HG03097 (cell line): ENCODE data around the gene MUC4.

ENCODE experiments used
- ATAC-seq: cut with Tn5 transposase; IDR thresholded peaks from one replicate; pipeline ENCODE4 v1.9.1; 2021; ENCODE audit not compliant: unreplicated experiment, low FRiP score

Gene MUC4, protein sequence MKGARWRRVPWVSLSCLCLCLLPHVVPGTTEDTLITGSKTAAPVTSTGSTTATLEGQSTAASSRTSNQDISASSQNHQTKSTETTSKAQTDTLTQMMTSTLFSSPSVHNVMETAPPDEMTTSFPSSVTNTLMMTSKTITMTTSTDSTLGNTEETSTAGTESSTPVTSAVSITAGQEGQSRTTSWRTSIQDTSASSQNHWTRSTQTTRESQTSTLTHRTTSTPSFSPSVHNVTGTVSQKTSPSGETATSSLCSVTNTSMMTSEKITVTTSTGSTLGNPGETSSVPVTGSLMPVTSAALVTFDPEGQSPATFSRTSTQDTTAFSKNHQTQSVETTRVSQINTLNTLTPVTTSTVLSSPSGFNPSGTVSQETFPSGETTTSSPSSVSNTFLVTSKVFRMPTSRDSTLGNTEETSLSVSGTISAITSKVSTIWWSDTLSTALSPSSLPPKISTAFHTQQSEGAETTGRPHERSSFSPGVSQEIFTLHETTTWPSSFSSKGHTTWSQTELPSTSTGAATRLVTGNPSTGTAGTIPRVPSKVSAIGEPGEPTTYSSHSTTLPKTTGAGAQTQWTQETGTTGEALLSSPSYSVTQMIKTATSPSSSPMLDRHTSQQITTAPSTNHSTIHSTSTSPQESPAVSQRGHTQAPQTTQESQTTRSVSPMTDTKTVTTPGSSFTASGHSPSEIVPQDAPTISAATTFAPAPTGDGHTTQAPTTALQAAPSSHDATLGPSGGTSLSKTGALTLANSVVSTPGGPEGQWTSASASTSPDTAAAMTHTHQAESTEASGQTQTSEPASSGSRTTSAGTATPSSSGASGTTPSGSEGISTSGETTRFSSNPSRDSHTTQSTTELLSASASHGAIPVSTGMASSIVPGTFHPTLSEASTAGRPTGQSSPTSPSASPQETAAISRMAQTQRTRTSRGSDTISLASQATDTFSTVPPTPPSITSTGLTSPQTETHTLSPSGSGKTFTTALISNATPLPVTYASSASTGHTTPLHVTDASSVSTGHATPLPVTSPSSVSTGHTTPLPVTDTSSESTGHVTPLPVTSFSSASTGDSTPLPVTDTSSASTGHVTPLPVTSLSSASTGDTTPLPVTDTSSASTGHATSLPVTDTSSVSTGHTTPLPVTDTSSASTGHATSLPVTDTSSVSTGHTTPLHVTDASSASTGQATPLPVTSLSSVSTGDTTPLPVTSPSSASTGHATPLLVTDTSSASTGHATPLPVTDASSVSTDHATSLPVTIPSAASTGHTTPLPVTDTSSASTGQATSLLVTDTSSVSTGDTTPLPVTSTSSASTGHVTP (N-terminal part only)

DNA sequence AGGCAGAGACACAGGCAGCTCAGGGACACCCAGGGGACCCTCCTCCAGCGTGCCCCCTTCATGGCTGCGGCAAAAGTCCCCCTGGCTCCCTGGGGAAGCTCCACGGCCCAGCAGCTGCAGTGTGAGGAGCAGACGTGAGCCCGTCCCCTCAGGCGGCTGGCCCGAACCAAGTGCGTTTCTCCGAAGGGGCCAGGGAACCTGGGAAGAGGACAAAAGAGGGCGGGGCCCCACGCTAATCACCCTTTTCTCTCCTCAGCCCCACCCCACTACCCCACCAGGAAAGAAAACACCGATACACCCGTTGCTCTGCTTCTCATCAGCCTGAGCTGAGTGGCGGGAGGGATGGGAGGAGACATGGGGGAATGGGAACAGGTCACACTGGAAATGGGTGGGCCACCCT lies at the start of gene MUC4:
Gene MUC4 (minus strand): TSS at position 174 of the 400 bp plus-strand sequence. CDS start 112 bp downstream, at position 62.
- ATAC-seq: no peak

DNA sequence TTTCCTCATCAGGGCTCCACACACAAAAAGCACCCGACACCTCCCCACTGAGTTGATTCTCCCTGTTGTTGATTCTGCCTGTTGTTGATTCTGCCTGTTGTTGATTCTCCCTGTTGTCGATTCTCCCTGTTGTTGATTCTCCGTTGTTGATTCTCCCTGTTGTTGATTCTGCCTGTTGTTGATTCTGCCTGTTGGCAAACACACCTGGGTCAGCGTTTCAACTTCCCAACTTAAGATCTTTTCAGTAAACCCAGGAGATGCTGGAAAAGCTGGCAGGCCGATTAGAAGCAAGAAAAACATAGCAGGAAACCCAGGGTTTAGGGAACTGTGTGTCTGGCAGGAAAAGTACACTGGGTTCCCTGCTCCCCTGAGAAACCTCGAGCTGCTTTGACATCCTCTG lies 48.7 kb upstream of the MUC4 start:
- ATAC-seq: no peak

DNA sequence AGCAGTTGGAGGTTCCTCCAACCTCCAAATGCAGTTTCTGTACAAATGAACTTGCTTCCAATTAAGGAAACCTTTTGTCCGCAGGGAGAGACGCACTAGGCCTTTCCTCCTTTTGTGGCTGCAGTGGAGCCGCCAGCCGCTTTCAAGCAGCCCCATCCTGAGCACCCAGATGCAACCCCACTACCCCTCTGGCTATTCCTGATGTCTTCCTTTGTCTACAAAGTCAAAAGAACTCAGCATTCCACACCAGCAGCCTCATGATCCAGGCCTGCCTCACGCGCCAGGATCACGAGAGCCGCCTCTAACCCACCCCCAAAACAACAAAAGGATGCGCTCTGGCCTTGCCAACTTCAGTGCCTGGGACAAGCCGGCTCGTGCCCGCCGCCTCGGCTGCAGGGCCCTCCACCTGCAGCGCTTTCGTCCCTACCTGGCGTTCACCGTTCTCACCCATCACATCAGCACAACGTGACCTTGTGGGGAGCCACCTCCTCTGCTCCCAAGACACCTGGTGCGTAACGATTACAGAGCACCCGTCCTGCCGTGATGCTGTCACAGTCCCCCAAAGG lies 48.2 kb upstream of the MUC4 start:
- no peak for ATAC-seq

DNA sequence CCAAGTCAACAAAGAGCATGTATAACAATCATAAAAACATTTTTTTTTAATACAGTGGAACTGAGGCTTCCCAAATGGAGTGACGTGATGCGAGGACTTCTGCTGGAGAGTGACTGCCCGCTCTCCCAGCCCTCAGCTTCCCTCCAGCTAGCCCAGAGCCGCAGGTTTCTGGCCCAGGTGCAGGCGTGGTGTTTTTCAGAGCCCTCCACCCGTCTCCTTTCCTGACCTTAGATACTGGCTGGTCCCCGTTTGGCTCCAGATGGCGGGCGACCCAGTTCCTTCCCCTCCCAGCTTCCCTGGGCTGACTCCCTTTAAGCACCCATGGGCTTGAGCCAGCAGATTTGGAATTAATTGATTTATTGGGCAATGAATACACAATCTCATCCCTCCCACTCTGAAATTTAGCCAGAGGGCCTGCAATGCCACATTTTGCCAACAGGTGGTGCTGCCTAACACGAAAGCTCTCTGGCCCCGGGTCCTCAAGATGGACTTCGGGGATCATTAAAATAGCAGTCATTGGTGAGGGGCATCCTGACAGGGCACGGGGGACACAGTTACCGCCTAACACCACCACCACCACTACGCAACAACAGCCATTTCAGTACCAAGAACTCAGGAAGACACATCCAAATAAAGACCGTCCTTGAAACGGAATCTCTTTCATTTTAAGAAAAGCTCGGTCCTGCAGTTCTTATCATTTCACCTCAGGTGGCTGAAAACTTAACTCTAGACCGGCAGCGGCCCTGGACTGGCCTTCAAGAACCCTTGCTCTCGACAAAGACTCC lies 47.5 kb upstream of the MUC4 start:
- no peak for ATAC-seq

DNA sequence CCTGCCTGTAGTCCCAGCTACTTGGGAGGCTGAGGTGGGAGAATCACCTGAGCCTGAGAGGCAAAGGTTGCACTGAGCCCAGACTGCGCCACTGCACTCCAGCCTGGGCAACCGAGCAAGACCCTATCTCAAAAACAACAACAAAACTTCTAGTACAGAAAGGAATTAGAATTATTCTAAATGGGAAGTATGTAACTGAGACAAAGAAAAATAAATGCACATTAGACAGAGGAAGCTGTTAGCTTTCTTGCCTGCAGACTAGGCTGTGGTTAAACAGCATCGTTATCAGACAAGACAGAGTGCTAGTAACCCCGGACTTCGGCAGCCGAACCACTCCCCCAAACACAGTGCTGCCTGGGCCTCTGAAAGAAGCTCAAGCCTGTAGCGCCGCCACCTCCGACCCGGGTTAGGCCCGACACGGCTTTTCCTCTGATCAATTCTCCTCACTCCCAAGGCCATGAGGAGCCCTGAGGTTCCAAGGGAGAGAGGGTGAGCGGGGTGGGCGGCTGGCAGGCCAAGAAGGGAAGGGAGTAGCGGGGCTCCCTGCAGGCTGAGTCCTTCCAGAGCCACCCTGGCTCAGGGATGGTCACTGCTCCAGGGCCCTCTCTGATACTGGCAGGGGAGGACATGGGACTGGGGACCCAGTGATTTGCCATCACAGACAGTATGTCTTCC lies 44.8 kb upstream of the MUC4 start:
- no peak for ATAC-seq

DNA sequence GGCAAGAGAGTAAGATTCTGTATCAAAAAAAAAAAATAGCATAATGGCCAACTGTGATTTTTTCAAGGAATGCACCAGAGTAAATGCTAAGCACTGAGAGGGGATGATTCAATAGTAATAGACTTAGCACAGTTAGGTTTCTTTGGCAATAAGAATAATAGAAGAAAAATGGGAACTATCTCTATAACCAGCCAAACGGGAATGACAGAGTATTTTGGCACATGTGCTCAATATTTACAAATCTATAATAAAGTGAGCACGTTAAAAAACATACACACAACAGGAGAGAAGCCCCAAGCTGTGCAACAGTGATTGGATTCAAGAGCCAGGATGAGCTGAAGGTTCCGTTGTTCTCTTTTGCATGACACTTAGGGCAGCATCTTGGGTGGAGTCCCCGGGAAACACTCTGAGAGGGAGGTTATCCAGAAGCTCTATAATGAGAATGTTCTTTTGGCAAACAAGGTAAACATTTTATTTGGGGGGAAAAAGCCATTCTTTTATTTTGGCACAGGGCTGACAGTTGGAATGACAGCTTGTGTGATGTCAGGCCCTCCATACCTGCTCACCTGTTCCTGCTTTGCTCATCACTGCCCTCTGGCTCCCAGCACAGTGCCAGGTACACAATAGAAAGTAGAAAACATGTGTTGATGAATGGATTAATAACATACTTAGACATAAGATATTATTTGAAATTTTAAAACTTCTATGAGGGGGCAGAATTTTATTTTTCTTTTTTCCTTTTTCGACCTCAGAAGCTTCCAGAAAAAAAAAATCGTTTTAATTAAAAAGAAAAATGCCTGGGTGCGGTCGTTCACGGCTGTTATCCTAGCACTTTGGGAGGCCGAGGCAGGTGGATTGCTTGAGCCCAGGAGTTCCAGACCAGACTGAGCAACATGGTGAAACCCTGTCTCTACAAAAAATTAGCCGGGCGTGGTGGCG lies 44.0 kb upstream of the MUC4 start:
- ATAC-seq: no peak

DNA sequence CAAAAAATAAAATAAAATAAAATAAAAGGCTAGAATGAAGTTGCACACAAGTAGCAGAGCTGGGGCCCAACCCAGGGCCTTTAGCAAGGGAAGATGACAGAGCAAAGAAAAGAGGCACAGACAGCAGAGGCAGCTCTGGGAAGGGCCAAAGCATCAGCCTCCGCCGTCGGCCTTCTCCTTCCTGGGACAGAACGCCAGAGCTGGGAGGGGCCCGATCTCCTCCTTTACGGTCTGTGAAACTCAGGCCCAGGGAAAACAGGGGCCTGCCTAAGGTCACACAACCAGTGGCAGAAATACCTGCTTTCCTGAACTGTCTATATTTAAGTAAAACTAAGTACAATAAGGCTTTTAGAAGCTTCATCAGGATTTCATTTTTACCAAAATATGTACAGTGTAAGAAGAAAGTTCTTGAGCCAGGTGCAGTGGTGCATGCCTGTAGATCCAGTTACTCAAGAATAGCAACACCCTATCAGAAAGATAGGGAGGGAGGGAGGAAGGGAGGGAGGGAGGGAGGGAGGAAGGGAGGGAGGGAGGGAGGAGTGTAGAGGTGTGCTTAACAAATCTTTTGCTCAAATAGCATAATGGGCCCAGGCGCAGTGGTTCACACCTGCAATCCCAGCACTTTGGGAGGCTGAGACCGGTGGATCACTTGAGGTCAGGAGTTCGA lies 43.0 kb upstream of the MUC4 start:
- no peak for ATAC-seq

DNA sequence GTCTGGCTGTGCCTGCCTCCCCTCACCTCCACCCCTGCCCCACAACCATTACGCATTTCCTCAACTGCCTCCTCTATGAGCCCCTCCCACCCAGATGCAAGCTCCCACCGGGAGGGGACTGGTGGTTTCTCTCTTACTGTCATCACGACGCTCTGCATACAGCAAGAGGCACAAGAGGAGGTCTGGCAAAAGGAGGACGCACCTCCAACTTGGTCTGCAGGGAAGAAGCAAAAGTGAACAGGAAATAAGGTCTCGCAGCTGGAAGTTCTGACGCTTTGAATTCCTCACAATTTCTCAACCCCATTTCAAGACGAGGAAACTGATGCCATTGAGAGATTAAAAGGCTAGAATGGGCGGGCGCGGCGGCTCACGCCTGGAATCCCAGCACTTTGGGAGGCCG lies 42.3 kb upstream of the MUC4 start:
- ATAC-seq: no peak

DNA sequence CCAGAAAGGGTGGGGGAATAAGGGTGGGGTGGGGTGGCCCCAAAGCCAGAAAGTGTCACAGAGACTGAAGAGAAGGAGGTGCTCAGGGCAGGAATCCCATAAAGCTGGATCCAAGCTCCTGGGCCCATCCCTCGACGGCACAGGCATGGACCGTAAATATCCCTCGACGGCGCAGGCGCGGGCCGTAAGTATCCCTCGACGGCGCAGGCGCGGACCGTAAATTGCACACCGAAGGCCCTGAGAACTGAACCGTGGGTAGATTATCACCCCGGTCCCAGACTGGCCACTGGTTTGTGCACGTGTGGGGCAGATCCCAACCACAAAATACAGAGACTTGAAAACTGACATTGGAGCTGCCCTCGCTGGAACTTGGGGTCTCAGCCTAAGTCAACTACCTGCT lies 41.3 kb upstream of the MUC4 start:
- ATAC-seq: no peak

DNA sequence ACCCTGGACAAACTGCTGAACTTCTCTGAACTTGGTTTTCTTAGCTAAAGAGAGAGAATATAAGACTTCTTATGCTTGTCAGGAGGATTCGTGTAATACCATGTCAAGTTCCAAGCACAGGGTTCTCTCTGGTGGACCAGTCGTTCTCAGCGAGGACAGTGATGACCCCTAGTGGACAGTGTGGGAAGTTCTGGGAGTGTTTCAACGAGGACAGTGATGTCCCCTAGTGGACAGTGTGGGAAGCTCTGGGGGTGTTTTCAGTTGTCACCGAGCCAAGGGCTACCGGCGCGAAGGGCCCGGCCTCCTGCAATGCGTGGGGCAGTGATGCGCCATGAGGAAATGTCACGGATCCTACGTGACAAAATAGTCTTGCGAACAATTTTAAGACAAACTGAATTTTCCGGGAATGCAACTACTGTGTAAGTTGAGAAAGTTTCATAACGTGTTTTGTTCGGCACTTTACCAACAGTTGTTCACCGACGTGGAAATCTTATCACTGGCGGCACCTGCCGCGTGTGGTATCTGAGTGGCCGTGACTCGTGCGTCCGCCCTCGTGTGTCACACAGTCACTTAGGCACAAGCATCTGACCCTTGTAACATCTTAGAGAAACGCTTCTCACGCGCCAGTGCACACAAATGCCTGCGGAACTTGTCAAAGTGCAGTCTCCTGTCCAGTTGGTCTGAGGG lies 39.3 kb upstream of the MUC4 start:
- peak; percentile 87 for ATAC-seq

DNA sequence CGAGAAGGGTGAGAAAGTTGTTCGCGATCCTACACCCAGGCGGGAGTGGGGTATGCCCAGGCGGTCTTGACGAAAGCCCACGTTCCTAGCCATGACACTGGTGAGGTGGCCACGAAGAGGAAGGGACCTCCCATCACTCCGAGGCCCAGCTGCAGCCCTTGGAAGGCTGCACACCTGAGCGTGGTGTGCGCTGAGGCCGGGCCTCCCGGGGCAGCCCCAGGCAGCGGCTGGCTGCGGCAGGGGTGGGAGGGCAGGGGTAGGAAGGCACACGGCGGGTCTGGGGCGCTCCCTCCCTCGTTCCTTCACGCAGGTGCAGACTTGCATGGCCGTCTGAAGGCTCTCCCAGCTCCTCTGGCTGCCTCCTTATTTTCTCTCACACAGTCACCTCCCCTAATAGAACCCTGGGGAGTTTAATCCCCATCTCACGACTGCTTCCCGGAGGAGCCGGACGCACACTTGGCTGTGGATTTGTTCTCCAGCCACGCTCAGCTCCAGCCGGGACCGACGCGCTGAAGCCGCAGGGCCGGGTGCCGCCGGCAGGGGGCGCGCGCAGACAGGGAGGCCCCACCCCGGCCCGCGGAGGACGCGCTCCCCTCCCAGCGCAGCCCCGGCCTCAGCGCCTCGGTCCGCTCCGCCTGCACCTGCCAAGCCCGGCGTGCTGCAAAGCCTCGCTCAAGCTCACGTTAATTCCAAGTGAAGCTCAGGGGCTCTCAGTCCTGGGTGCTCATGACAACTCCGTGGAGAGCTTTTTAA lies 37.8 kb upstream of the MUC4 start:
- no peak for ATAC-seq

DNA sequence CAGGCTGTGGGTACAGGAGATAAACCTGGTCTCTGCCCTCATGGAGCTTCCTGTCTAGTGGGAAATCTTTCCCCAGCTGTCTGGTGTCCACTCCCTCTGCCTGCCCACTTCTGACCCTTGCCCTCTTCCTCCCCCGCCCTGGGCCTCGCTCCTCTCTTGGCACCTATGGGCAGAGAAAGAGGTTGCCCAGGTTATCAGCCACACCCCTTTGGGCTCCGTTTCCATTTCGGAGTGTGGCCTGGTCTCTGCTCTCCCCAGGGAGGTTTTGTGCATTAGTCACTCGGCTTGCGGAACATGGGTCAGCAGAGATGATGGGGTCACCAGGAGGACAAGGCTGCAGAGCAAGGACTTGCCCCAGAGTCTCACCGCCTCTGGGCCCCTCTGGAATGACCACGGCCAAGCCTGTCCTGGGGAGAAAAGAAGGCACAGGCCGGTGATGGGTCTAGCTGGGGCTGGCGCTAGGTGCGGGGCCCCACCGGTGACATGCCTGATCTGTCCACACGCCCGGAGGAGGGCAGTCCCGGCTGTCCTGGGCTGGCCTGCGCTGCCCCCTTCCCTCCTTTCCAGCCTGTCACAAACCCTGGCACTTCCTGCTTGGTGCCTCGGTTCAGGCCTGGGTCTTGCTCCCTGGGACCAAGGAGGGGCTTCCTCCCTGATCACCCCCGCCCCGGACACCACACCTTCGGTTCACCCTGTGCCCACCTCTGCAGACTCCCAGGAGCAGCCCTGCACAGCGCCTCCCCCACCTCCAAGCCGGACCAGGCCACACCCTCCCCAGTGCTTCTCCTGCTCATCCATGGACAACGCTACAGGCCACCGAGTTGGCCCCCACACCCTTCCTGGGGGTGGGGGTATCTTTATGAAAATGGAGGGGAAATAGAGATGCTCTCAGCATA lies 35.6 kb upstream of the MUC4 start:
- ATAC-seq: no peak

DNA sequence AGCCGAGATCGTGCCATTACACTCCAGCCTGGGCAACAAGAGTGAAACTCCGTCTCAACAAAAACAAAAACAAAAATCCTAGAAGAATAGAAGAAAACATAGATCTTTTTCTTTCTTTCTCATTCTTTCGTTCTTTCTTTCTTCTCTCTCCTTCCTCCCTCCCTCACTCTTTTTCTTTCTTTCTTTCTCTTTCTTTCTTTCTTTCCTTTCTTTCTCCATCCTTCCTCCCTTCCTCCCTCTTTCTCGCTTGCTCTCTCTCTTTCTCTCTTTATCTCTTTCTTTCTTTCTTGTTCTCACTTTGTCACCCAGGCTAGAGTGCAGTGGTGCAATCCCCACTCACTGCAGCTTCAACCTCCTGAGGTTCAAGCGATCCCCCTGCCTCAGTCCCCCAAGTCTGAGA lies 33.8 kb upstream of the MUC4 start:
- no peak for ATAC-seq

DNA sequence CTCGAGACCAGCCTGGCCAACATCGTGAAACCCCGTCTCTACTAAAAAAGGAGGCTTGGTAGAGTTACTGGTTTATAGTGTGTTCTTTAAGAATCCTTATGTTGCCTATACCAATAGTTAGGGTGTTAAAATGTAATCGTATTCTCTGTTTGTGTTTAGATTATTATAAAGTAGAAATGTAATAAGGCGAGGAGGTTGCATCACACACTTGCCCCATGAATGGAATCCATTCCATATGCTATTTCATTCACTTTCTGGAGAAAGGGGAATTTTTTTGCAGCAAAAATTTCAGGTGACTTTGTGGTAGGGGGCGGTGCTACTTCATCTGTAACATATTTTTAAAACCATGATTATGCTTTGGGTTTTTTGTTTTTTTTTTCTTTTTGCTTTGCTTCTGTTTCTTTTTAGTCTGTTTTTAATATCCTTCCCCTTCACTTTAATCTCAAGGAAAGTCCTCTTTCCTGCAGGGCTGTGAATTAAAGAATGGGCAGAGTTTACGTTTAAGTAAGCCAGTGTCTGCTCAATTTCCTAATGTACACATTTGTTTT lies 33.0 kb upstream of the MUC4 start:
- no peak for ATAC-seq
